ENCODE measurements around the gene MGLL.

MGLL gene

DNA sequence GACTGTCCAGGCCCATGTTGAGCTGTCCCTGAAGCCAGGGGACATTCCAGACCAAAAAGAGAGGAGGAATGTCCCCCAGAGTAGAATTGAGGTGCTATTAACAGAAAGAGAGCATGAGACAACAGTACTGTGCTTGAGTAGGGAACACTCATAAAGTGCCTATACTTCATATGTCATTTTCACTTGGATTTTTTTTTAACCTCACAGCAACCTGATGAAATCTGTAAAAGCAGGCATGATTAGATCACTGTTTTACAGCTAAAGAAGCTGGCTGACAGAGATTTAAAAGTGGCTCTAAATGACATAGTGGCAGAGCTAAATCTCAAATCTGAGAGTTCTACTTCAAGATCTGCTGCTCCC, 174.5 kb downstream of the MGLL start:
- no peaks in the 10 kb centered on the region for H3K9me3 ChIP-seq (ENCODE audit: insufficient read depth, low read length)
- no peak overlapping the region for H2AFZ ChIP-seq (ENCODE audit: low read depth, low read length)

DNA sequence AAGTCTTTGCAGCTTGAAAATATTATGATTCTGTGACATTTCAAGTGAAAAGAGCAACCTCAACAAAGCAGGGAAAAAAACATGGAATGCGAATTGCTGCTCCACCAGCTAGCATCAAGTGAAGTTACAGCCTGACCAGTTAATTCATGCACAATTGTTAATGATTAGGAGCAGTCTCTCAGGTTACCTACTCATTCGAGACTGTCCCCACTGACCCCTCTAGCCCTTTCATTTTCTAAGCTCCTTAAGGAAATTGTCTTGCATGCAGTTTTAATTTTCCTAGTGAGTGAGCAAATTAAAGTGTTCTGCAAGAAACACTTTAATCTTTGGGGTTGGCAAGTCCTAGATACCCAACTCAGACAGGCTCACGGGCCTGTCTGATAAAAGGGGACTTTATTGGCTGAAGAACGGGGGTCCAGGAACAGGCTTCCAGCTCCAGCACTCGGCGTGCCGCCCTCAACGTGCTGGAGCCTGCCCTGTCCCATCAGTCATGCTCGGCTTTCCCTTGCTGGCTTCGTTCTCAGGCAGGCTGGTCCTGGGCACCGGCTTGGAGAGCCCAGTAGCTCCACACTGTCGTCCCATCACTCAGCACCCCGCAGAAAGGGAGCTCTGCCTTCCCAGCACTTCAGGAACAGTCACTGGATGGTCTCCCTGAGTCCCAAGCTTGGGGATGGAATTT, 175.0 kb downstream of the MGLL start:
- H3K4me3 ChIP-seq (ENCODE audit: low read length): no peak overlapping the region
- H3K79me2 ChIP-seq (ENCODE audit: low read length): no peaks in the 10 kb centered on the region
- H3K27me3 ChIP-seq (ENCODE audit: low read depth, low read length): 0 out of 2 replicates have a peak, but pooled peaks cover 4% of the 10 kb centered on the region
- H3K36me3 ChIP-seq (replicated peaks; ENCODE audit: low read depth, low read length): no peaks in the 10 kb centered on the region
- TF ChIP-seq, protein P1, sequence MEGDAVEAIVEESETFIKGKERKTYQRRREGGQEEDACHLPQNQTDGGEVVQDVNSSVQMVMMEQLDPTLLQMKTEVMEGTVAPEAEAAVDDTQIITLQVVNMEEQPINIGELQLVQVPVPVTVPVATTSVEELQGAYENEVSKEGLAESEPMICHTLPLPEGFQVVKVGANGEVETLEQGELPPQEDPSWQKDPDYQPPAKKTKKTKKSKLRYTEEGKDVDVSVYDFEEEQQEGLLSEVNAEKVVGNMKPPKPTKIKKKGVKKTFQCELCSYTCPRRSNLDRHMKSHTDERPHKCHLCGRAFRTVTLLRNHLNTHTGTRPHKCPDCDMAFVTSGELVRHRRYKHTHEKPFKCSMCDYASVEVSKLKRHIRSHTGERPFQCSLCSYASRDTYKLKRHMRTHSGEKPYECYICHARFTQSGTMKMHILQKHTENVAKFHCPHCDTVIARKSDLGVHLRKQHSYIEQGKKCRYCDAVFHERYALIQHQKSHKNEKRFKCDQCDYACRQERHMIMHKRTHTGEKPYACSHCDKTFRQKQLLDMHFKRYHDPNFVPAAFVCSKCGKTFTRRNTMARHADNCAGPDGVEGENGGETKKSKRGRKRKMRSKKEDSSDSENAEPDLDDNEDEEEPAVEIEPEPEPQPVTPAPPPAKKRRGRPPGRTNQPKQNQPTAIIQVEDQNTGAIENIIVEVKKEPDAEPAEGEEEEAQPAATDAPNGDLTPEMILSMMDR (IDR thresholded peaks at IDR 0.05; ENCODE audit: low read depth, low read length): no peak
- no peak for TF ChIP-seq EZH2phosphoT487 (IDR thresholded peaks at IDR 0.05; ENCODE audit: low read depth)
- no peak overlapping the region for H3K9ac ChIP-seq (ENCODE audit: low read length)
- no peak overlapping the region for H3K27ac ChIP-seq (ENCODE audit: low read length)
- no peaks in the 10 kb centered on the region for H4K20me1 ChIP-seq (ENCODE audit: insufficient read depth, low read length)
- H2AFZ ChIP-seq (ENCODE audit: low read depth, low read length): no peak overlapping the region
- H3K4me1 ChIP-seq (ENCODE audit: low read length): peaks cover under 1% of the 10 kb centered on the region; the same call in 1 of the 2 replicates
- H3K9me3 ChIP-seq (ENCODE audit: insufficient read depth, low read length): no peaks in the 10 kb centered on the region
- no peak overlapping the region for H3K4me2 ChIP-seq (ENCODE audit: low read length)

More for the DNA sequence above, 174.5 kb downstream of the MGLL start:
- TF ChIP-seq, protein P1 (IDR thresholded peaks at IDR 0.05; ENCODE audit: low read depth, low read length): no peak
- TF ChIP-seq EZH2phosphoT487 (IDR thresholded peaks at IDR 0.05; ENCODE audit: low read depth): no peak
- Histone ChIP-seq H3K27ac (ENCODE audit: low read length) (no peak overlapping the region), H3K9ac (ENCODE audit: low read length) (no peak overlapping the region), H3K4me1 (ENCODE audit: low read length) (peaks cover 6% of the 10 kb centered on the region; the same call in 1 of the 2 replicates), H3K36me3 (replicated peaks; ENCODE audit: low read depth, low read length) (no peaks in the 10 kb centered on the region), H3K79me2 (ENCODE audit: low read length) (no peaks in the 10 kb centered on the region), H3K4me2 (ENCODE audit: low read length) (no peak overlapping the region), H4K20me1 (ENCODE audit: insufficient read depth, low read length) (no peaks in the 10 kb centered on the region), H3K4me3 (ENCODE audit: low read length) (no peak overlapping the region), H3K27me3 (ENCODE audit: low read depth, low read length) (0 out of 2 replicates have a peak, but pooled peaks cover 4% of the 10 kb centered on the region)

GRCh38 chr3:127646501-127647046, 175.7 kb downstream of the MGLL start:
- no peaks in the 10 kb centered on the region for H3K36me3 ChIP-seq (replicated peaks; ENCODE audit: low read depth, low read length)
- H4K20me1 ChIP-seq (ENCODE audit: insufficient read depth, low read length): no peaks in the 10 kb centered on the region
- H3K79me2 ChIP-seq (ENCODE audit: low read length): no peaks in the 10 kb centered on the region
- no peak for TF ChIP-seq EZH2phosphoT487 (IDR thresholded peaks at IDR 0.05; ENCODE audit: low read depth)
- TF ChIP-seq, protein P1 (IDR thresholded peaks at IDR 0.05; ENCODE audit: low read depth, low read length): no peak
- 0 out of 2 replicates have a peak, but pooled peaks cover 4% of the 10 kb centered on the region for H3K27me3 ChIP-seq (ENCODE audit: low read depth, low read length)
- no peak overlapping the region for H3K4me3 ChIP-seq (ENCODE audit: low read length)
- no peaks in the 10 kb centered on the region for H3K9me3 ChIP-seq (ENCODE audit: insufficient read depth, low read length)
- H3K9ac ChIP-seq (ENCODE audit: low read length): no peak overlapping the region
- H2AFZ ChIP-seq (ENCODE audit: low read depth, low read length): no peak overlapping the region
- no peaks in the 10 kb centered on the region for H3K4me1 ChIP-seq (ENCODE audit: low read length)
- no peak overlapping the region for H3K4me2 ChIP-seq (ENCODE audit: low read length)
- no peak overlapping the region for H3K27ac ChIP-seq (ENCODE audit: low read length)

DNA sequence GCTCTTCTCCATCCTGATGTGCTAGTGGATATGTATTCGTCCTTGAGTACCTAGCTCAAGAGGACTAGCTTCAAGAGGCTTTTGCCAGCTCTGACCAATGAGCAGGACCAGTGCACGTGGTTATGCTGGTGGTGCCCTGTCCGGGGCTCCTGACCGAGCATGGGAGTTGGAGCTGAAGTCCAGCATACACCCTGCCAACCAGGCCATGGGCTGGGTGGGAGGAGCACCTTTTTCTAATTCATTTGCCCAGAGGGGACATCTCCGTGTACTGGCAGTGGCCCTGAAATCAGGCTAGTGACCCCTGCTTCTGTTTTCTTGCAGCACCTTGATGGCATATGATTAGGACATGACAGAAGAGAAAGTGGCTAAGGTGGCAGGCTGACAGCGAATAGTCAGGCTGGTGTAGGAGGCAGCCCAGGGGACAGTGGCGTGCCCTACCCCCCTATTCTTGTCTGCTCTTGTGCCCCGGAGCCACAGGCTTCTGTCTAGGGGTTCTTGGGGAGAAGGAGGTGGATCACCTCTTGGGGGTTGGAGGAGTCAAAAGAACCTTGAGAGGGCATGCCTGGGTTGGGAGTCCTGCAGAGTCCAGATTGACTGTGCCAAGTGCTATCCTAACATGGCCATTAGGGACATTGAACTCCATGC, 176.8 kb downstream of the MGLL start:
- H3K9ac ChIP-seq (ENCODE audit: low read length): no peak overlapping the region
- no peaks in the 10 kb centered on the region for H3K4me1 ChIP-seq (ENCODE audit: low read length)
- H3K79me2 ChIP-seq (ENCODE audit: low read length): no peaks in the 10 kb centered on the region
- no peaks in the 10 kb centered on the region for H4K20me1 ChIP-seq (ENCODE audit: insufficient read depth, low read length)
- 0 out of 2 replicates have a peak, but pooled peaks cover 4% of the 10 kb centered on the region for H3K27me3 ChIP-seq (ENCODE audit: low read depth, low read length)
- TF ChIP-seq, protein P1 (IDR thresholded peaks at IDR 0.05; ENCODE audit: low read depth, low read length): no peak
- no peak for TF ChIP-seq EZH2phosphoT487 (IDR thresholded peaks at IDR 0.05; ENCODE audit: low read depth)
- H2AFZ ChIP-seq (ENCODE audit: low read depth, low read length): no peak overlapping the region
- H3K4me2 ChIP-seq (ENCODE audit: low read length): no peak overlapping the region
- no peaks in the 10 kb centered on the region for H3K36me3 ChIP-seq (replicated peaks; ENCODE audit: low read depth, low read length)
- H3K9me3 ChIP-seq (ENCODE audit: insufficient read depth, low read length): no peaks in the 10 kb centered on the region
- H3K27ac ChIP-seq (ENCODE audit: low read length): no peak overlapping the region
- H3K4me3 ChIP-seq (ENCODE audit: low read length): no peak overlapping the region

Measured in OCI-LY3 (cell line).